DOHH2 (cell line): ENCODE results near the gene GNG4.

ENCODE experiments used
- CTCF ChIP-seq: fragments of 200-600 bp; sonication (generic); IDR thresholded peaks from one replicate; pipeline ENCODE4 v1.5.1; 2014; ENCODE audit warnings: antibody characterized with exemption, mild to moderate bottlenecking, low read depth, low read length; ENCODE audit not compliant: poor library complexity, severe bottlenecking
- EZH2phosphoT487 ChIP-seq: fragments of 200-600 bp; sonication (generic); IDR thresholded peaks from 2 replicates; pipeline ENCODE4 v1.6.1; 2017; ENCODE audit warnings: borderline replicate concordance, mild to moderate bottlenecking, antibody characterized with exemption, low read length, moderate library complexity, mixed read lengths

- TF ChIP-seq CTCF, result peak; percentile 74
- no peak for TF ChIP-seq EZH2phosphoT487
These were observed 48.5 kb downstream of the GNG4 start for GRCh38 chr1:235601104-235601503.
